Left ventricle myocardium inferior (tissue), 1 donor: Measurements from ENCODE around the gene SLC66A2. TPM values are rescaled to one million over a fixed set of nuclear protein-coding genes. Genes with fewer than 3 reads are reported as not detected.

Source experiments
- DNase-seq: peaks from one replicate; pipeline ENCODE4 v3.0.0-alpha.2; 2020
- H3K27ac ChIP-seq: fragments of 200-600 bp; replicated peaks from 2 replicates; pipeline ENCODE4 v1.8.0; 2021
- H3K27me3 ChIP-seq: fragments of 200-600 bp; 2 replicates; pipeline ENCODE4 v1.8.0; 2021; ENCODE audit warnings: low read depth
- H3K36me3 ChIP-seq: fragments of 200-600 bp; 2 replicates; pipeline ENCODE4 v1.8.0; 2021
- H3K4me1 ChIP-seq: fragments of 200-600 bp; 2 replicates; pipeline ENCODE4 v1.8.0; 2021
- H3K4me3 ChIP-seq: fragments of 200-600 bp; 2 replicates; pipeline ENCODE4 v1.8.0; 2021; ENCODE audit warnings: mild to moderate bottlenecking, moderate library complexity
- H3K9me3 ChIP-seq: fragments of 200-600 bp; replicated peaks from 2 replicates; pipeline ENCODE4 v1.8.0; 2021
- CTCF ChIP-seq: fragments of 200-600 bp; IDR thresholded peaks from 2 replicates; pipeline ENCODE4 v1.8.0; 2021; ENCODE audit warnings: antibody characterized with exemption, mild to moderate bottlenecking, borderline replicate concordance
- intact Hi-C: fragments of 100-400 bp; cut with micrococcal nuclease; formaldehyde crosslinking; loops from one replicate; pipeline ENCODE4 v1.11.0; 2022
- total RNA-seq: library from RNA; stranded (reverse); fragmentation: NEBNext Ultra II Directional; extraction: Animal tissue kit (Norgen Biotek cat#: 25700); gene quantifications from one replicate; pipeline ENCODE4 v1.2.1, GENCODE V29; 2021
- donor health status: DM: no; HTN: yes; CAD: no; lungs with severe emphysema.

The SLC66A2 gene
- total RNA-seq, 1 donor from 2014 or later: 27.4 TPM

- Histone ChIP-seq H3K9me3 (no peaks in the 10 kb centered on the region), H3K27ac (no peak overlapping the region), H3K27me3 (no peaks in the 10 kb centered on the region), H3K4me1 (peaks cover 6% of the 10 kb centered on the region), H3K4me3 (no peak overlapping the region), H3K36me3 (peaks cover 48% of the 10 kb centered on the region)
- intact Hi-C loops: no loop called here
- DNase-seq: no peak
- TF ChIP-seq CTCF: no peak
Measured at GRCh38 chr18:79912409-79912991, 39.0 kb downstream of the SLC66A2 start.

GRCh38 chr18:79911344-79912270 is 39.8 kb downstream of the SLC66A2 start:
- intact Hi-C loops: no loop called here
- no peak for DNase-seq
- no peak overlapping the region for H3K27ac ChIP-seq
- H3K4me1 ChIP-seq: peaks cover 6% of the 10 kb centered on the region
- no peaks in the 10 kb centered on the region for H3K9me3 ChIP-seq
- H3K27me3 ChIP-seq: no peaks in the 10 kb centered on the region
- no peak overlapping the region for H3K4me3 ChIP-seq
- peaks cover 39% of the 10 kb centered on the region for H3K36me3 ChIP-seq
- no peak for TF ChIP-seq CTCF

GRCh38 chr18:79910563-79911343 is 40.7 kb downstream of the SLC66A2 start:
- H3K4me1 ChIP-seq: peaks cover 6% of the 10 kb centered on the region
- no peak overlapping the region for H3K4me3 ChIP-seq
- peaks cover 34% of the 10 kb centered on the region for H3K36me3 ChIP-seq
- no peaks in the 10 kb centered on the region for H3K9me3 ChIP-seq
- no peak for TF ChIP-seq CTCF
- no peak overlapping the region for H3K27ac ChIP-seq
- intact Hi-C loops: no loop called here
- no peak for DNase-seq
- H3K27me3 ChIP-seq: no peaks in the 10 kb centered on the region

GRCh38 chr18:79906706-79907105 is 44.7 kb downstream of the SLC66A2 start:
- intact Hi-C loops: no loop called here
- Histone ChIP-seq H3K4me1 (no peaks in the 10 kb centered on the region), H3K27ac (no peak overlapping the region), H3K27me3 (no peaks in the 10 kb centered on the region), H3K4me3 (no peak overlapping the region), H3K9me3 (no peaks in the 10 kb centered on the region), H3K36me3 (peaks cover 35% of the 10 kb centered on the region)
- DNase-seq: no peak
- no peak for TF ChIP-seq CTCF

- Histone ChIP-seq H3K9me3 (no peaks in the 10 kb centered on the region), H3K36me3 (peaks cover 35% of the 10 kb centered on the region), H3K4me1 (no peaks in the 10 kb centered on the region), H3K4me3 (no peak overlapping the region), H3K27ac (no peak overlapping the region), H3K27me3 (no peaks in the 10 kb centered on the region)
- intact Hi-C loops: no loop called here
- TF ChIP-seq CTCF: no peak
- no peak for DNase-seq
Measured at GRCh38 chr18:79905993-79906392, 45.5 kb downstream of the SLC66A2 start.
